G401 (cell line): ENCODE data around the gene EPB41L1. TPM values are rescaled to one million over a fixed set of nuclear protein-coding genes. Genes with fewer than 3 reads are reported as not detected.
"Not testable (repeated sequence)": the region's sequence is repeated elsewhere in the genome, so short reads cannot be mapped to it uniquely, and the experiment has no call there.

Experiments
- DNase-seq: peaks from one replicate; pipeline ENCODE4 v3.0.0-alpha.2; 2015; ENCODE audit warnings: low spot score
- in situ Hi-C: cut with HindIII; loops from 2 replicates; pipeline ENCODE4 v1.10.0; 2016; ENCODE audit warnings: low sequenced_read_pairs, mixed read lengths
- total RNA-seq: library from RNA; depleted of rRNA; stranded (reverse); fragments of >200 nt; shearing (Covaris generic); gene quantifications from 2 replicates; pipeline ENCODE4 v1.2.3, GENCODE V29; 2014

The EPB41L1 gene
- total RNA-seq, 1 experiment from 2014 or later, result 22.7 TPM

GRCh38 chr20:36121981-36122930 is 32.3 kb upstream of the EPB41L1 start:
- no peak for DNase-seq
- in situ Hi-C loops, result no loop called here

- DNase-seq, result no peak
These were observed 31.6 kb upstream of the EPB41L1 start for GRCh38 chr20:36122931-36123288.

GRCh38 chr20:36125097-36125496 is 29.4 kb upstream of the EPB41L1 start:
- no peak for DNase-seq
- in situ Hi-C loops, result no loop called here

More at GRCh38 chr20:36122931-36123288, 31.6 kb upstream of the EPB41L1 start:
- in situ Hi-C loops, result no loop called here

- no peak for DNase-seq
- in situ Hi-C loops, result no loop called here
These were observed 27.6 kb upstream of the EPB41L1 start for GRCh38 chr20:36126836-36127527.

GRCh38 chr20:36128463-36129159 is 25.9 kb upstream of the EPB41L1 start:
- in situ Hi-C loops, result no loop called here
- DNase-seq, result no peak

GRCh38 chr20:36129160-36129543 is 25.4 kb upstream of the EPB41L1 start:
- in situ Hi-C loops, result no loop called here
- no peak for DNase-seq

- DNase-seq, result no peak
- in situ Hi-C loops, result no loop called here
These were observed 24.1 kb upstream of the EPB41L1 start for GRCh38 chr20:36130390-36130789.

GRCh38 chr20:36132802-36133211 is 21.7 kb upstream of the EPB41L1 start:
- in situ Hi-C loops, result no loop called here

GRCh38 chr20:36133821-36134220 is 20.7 kb upstream of the EPB41L1 start:
- in situ Hi-C loops, result no loop called here

More at GRCh38 chr20:36132802-36133211, 21.7 kb upstream of the EPB41L1 start:
- DNase-seq, result no peak

GRCh38 chr20:36135159-36135558 is 19.4 kb upstream of the EPB41L1 start:
- in situ Hi-C loops, result no loop called here
- no peak for DNase-seq

More at GRCh38 chr20:36133821-36134220, 20.7 kb upstream of the EPB41L1 start:
- no peak for DNase-seq

- DNase-seq, result no peak
- in situ Hi-C loops, result no loop called here
These were observed 18.7 kb upstream of the EPB41L1 start for GRCh38 chr20:36135821-36136220.

- in situ Hi-C loops, DNase-seq: not testable (repeated sequence)
These were observed 17.2 kb upstream of the EPB41L1 start for GRCh38 chr20:36137313-36137712.

GRCh38 chr20:36141310-36141709 is 13.2 kb upstream of the EPB41L1 start:
- in situ Hi-C loops, result no loop called here
- DNase-seq, result no peak

- DNase-seq, result no peak
- in situ Hi-C loops, result no loop called here
These were observed 10.2 kb upstream of the EPB41L1 start for GRCh38 chr20:36144336-36144735.

- DNase-seq, result peak; percentile 92
- in situ Hi-C loops, result no loop called here
These were observed 8.4 kb upstream of the EPB41L1 start for GRCh38 chr20:36145877-36146707.

GRCh38 chr20:36147690-36148089 is 6.8 kb upstream of the EPB41L1 start:
- in situ Hi-C loops, result no loop called here
- no peak for DNase-seq

- DNase-seq, result no peak
- in situ Hi-C loops, result no loop called here
These were observed 6.1 kb upstream of the EPB41L1 start for GRCh38 chr20:36148439-36148838.

GRCh38 chr20:36149012-36149411 is 5.5 kb upstream of the EPB41L1 start:
- DNase-seq, result no peak
- in situ Hi-C loops, result no loop called here

- in situ Hi-C loops, result no loop called here
- no peak for DNase-seq
These were observed 5.1 kb upstream of the EPB41L1 start for GRCh38 chr20:36149469-36149868.
